Naive thymus-derived CD8-positive, alpha-beta T cell (primary cell): ENCODE measurements around the gene DHX30. TPM values are rescaled to one million over a fixed set of nuclear protein-coding genes. Genes with fewer than 3 reads are reported as not detected.

Experiments
- ATAC-seq, 2 donors: fragments of 150-1000 bp; cut with Tn5 transposase in 1 of 2; sonication (Bioruptor Pico), chemical (Tn5 transposase) in 1 of 2; 1 replicate in 1 of 2; 2 replicates in 1 of 2; pipeline ENCODE4 v1.10.0; 2021; ENCODE audit warnings: mild to moderate bottlenecking in 2 of 2, moderate library complexity in 2 of 2
- POLR2A ChIA-PET: fragments of 350-600 bp; sonication (Branson Sonifier 250); formaldehyde crosslinking; loops from one replicate; lab custom pipeline; 2021; ENCODE audit warnings: antibody characterized with exemption; lab: Charles Lee
- DNase-seq, 10 donors: peaks; one replicate each; pipeline versions ENCODE4 v3.0.0 to v3.0.0-alpha.2; 2020 to 2022
- H3K27ac Mint-ChIP-seq, 10 donors: one replicate each; pipeline ENCODE4 v1.8.0; 2020 to 2022; ENCODE audit warnings: mild to moderate bottlenecking in 10 of 10, mixed read lengths in 10 of 10, moderate library complexity in 4 of 10, inconsistent platforms in 1 of 10
- H3K27me3 Mint-ChIP-seq, 5 donors: one replicate each; pipeline ENCODE4 v1.8.0; 2021 to 2022; ENCODE audit warnings: mixed read lengths in 5 of 5
- H3K36me3 Mint-ChIP-seq, 3 donors: one replicate each; pipeline ENCODE4 v1.8.0; 2020 to 2022; ENCODE audit warnings: mixed read lengths in 3 of 3, mild to moderate bottlenecking in 2 of 3, inconsistent platforms in 1 of 3
- H3K4me1 Mint-ChIP-seq, 4 donors: one replicate each; pipeline ENCODE4 v1.8.0; 2021 to 2022; ENCODE audit warnings: mixed read lengths in 4 of 4
- H3K4me3 Mint-ChIP-seq, 10 donors: one replicate each; pipeline ENCODE4 v1.8.0; 2020 to 2022; ENCODE audit warnings: mild to moderate bottlenecking in 10 of 10, mixed read lengths in 10 of 10, moderate library complexity in 6 of 10, inconsistent platforms in 1 of 10
- H3K9me3 Mint-ChIP-seq, 9 donors: one replicate each; pipeline ENCODE4 v1.8.0; 2020 to 2022; ENCODE audit warnings: mixed read lengths in 9 of 9, mild to moderate bottlenecking in 3 of 9, inconsistent platforms in 1 of 9, moderate library complexity in 1 of 9
- polyA plus RNA-seq, 3 donors: library from polyadenylated mRNA; unstranded; fragments of 300-500 nt; fragmentation: Illumina TruSeq; gene quantifications; one replicate each; pipeline ENCODE4 v1.2.3, GENCODE V29; 2021
- total RNA-seq, 8 experiments: library from RNA in 2 of 8; stranded (reverse) in 2 of 8; gene quantifications; one replicate each; pipeline ENCODE4 v1.2.3 and lab custom pipeline; 2021 to 2026

The DHX30 gene
- total and polyA plus RNA-seq, 5 experiments from 2014 or later, result 23.5 to 95.5 (median 43.6) TPM

DNA sequence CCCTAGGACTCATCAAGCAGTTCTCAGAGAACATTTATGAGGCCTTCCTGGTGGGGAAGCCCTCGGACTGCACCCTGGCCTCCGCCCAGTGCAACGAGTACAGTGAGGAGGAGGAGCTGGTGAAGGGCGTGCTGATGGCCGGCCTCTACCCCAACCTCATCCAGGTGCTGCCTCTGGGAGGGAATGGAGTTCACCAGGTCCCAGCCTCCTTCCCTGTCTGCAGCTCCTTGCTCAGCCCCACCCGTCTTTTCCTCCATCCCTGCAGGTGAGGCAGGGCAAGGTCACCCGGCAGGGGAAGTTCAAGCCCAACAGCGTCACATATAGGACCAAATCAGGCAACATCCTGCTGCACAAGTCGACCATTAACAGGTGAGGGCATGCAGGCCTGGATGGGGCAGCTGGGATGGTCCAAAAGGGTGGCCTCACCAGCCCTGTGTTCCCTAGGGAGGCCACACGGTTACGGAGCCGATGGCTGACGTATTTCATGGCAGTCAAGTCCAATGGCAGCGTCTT lies 46.3 kb downstream of the DHX30 start:
- H3K27ac Mint-ChIP-seq, result peak overlapping the region in 2 of 10 donors; percentile 20 to 73

DNA sequence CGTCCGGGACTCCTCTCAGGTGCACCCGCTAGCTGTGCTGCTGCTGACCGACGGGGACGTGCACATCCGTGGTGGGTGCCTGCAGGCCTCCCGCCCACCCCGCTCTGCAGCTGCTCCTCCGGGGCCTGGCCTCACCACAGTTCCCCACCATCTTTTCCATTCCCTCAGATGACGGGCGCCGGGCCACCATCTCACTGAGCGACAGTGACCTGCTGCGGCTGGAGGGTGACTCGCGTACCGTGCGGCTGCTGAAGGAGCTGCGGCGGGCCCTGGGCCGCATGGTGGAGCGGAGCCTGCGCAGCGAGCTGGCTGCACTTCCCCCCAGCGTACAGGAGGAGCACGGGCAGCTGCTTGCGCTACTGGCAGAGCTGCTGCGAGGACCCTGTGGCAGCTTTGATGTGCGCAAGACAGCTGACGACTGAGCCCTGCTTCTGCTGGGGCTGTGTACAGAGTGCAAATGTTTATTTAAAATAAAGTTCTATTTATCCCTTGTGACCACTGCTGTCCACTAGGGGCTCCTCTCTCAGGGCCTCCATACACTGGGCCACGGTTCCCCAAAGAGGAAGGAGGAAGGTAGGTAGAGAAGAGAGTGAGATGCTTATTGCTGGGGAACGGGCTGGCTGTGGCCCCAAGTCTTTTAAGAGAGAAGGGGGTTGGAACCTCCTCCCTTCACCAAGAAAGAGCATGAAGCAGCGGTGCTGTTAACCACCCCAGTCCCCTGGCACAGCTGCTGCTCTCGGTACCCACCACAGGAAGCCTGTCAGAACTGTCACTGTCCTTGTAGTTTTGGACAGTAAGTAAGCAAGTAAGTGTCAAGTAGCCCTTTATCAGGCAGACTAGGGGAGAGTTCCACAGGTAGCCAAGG lies 47.0 kb downstream of the DHX30 start:
- POLR2A ChIA-PET, result interaction anchor here (0.6 to 0.8 kb wide), 2 partner anchors 12 to 25 kb away, joined by 3 read pairs; no protein-coding TSS in a partner anchor
- Mint-ChIP-seq H3K27me3 (no peaks in the 10 kb centered on the region), H3K9me3 (no peaks in the 10 kb centered on the region), H3K4me3 (no peak overlapping the region), H3K36me3 (peaks cover 0 to 48% (median 0%) of the 10 kb centered on the region in 3 donors), H3K4me1 (no peaks in the 10 kb centered on the region), H3K27ac (peak overlapping the region in 8 of 10 donors; percentile 41 to 85 (median 70))
- peak; percentile 46 to 59 for ATAC-seq
- DNase-seq, result no peak

More for the DNA sequence above, 46.3 kb downstream of the DHX30 start:
- no peaks in the 10 kb centered on the region for H3K4me1 Mint-ChIP-seq
- no peaks in the 10 kb centered on the region for H3K27me3 Mint-ChIP-seq
- DNase-seq, result no peak
- POLR2A ChIA-PET, result interaction anchor here (0.6 to 0.8 kb wide), 2 partner anchors 12 to 24 kb away, joined by 3 read pairs; no protein-coding TSS in a partner anchor
- no peaks in the 10 kb centered on the region for H3K9me3 Mint-ChIP-seq
- peaks cover 0 to 53% (median 0%) of the 10 kb centered on the region in 3 donors for H3K36me3 Mint-ChIP-seq
- ATAC-seq, result no peak
- no peak overlapping the region for H3K4me3 Mint-ChIP-seq

DNA sequence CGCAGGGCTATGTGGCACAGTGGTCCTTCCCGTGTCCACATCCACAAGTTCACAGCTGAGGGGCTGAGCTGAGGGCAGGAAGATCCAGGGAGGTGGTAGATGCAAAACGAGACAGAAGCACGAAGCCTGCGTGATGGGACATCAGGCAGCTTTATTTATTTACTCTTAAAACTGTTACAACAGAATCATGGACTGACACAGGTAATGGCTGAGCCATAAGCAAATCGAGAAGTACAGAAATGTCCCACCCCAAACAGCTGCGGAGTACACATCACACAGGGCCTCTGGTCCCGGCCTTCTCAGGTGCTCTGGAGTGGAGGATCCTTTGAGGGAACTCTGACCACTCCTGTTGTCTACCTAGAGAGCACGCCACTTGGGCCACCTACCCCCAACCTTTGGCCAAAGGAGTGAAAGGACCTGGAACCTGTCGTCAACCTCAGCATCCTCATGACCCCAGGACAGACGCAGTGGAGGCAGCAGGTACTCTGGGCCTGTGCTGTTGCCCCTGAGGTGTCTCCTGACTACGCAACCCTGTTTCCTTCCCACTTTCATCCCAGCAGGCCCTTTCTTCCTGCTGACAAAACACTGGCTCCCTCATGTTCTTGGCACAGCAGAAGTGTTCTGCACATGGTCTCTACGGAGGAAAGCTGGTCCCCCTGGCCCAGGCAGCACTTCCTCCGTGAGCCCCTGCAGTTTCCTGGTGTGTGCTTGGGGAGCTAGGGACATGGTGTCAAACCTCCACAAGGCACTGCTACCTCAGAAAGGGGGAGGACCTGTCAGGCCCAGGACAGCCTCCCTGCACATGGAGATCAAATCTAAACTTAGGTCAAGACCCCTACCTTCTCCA lies 47.8 kb downstream of the DHX30 start:
- POLR2A ChIA-PET, result no interaction called here
- peaks cover 0 to 39% (median 0%) of the 10 kb centered on the region in 3 donors for H3K36me3 Mint-ChIP-seq
- no peak for DNase-seq
- no peaks in the 10 kb centered on the region for H3K27me3 Mint-ChIP-seq
- H3K27ac Mint-ChIP-seq, result peak overlapping the region in 9 of 10 donors; percentile 14 to 85 (median 68)
- no peaks in the 10 kb centered on the region for H3K9me3 Mint-ChIP-seq
- H3K4me1 Mint-ChIP-seq, result no peaks in the 10 kb centered on the region
- H3K4me3 Mint-ChIP-seq, result no peak overlapping the region
- no peak for ATAC-seq

DNA sequence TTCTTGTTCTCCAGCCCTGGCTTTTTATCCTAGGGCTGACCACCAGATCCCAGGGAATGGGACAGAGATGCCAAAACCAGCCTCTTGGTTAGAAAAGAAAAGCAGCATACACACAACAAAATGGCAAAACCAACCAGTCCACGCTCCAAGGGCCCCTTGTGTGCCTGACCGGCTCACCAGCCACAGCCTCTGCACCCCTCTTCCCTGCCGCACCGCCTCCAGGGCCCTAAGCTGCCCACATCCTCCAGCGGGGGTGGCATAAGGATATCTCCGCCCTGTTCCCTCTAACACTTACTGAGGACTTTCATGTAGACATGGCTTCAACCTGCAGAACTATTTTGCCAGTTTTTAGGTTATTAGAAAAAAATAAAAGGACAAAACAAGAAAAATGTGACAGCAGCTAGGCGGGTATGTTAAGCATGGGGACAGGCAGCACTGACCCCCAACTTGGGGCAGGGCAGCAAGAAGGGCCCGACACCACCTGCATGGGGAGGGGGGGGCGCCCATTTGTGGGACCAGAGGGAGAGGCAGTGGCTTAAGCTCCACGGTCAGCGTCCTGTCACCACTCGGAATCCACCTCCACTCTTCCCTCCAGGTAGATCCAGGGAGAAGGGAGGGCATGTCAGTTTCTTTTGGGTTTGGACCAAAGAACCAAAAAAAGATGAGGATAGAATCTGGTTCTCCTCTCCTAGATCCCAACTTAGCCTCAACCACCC lies 49.1 kb downstream of the DHX30 start:
- peaks cover 0 to 35% (median 0%) of the 10 kb centered on the region in 3 donors for H3K36me3 Mint-ChIP-seq
- H3K4me3 Mint-ChIP-seq, result no peak overlapping the region
- POLR2A ChIA-PET, result no interaction called here
- H3K9me3 Mint-ChIP-seq, result no peaks in the 10 kb centered on the region
- no peaks in the 10 kb centered on the region for H3K27me3 Mint-ChIP-seq
- H3K4me1 Mint-ChIP-seq, result no peaks in the 10 kb centered on the region
- no peak for DNase-seq
- peak overlapping the region in 8 of 10 donors; percentile 11 to 71 (median 60) for H3K27ac Mint-ChIP-seq
- no peak for ATAC-seq

DNA sequence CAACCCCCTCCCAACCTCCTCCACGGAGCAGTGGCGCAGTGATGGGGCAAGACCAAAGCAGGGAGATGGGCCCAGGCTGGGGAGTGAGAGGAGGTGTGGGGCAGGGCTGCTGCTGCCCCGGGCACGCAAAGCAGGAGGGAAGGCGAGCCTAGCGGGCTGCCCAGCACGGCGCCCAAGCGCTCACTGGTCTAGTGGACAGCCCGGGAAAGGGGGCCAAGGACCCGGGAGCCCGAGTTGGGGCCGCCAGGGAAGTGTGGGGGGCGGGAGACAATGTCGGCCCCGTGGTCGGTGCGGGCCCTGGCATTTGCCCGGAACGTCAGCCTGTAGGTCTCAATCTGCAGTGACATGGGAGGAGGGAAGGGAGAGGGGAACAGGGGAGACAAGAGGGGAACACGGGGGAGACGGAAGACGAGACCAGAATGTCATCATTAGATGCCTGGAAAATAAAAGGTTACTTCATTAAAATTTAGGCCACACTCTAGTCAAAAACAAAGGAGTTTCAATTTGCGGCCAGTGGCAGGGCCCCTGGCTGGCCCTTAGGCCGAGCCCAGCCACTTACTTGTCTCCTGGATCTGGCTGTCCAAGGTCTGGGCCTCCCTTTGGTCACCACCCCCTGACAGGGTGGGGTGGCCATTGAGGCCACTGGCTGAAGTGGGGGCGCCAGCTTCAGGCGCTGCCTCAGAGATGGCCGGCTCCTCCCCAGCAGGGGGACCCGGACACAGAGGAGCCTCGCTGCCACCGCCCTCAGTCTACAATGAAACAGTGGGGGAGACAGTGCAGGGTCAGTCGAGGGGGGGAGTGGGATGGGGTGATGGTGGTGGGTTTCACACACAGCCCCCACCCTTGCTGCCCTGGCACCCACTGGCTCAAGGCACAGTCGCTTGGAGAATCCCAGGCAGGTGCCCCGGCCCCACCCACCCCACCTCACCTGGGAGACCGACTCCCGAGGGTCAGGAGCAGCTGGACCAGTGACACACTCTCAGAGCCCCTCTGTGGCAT lies 50.0 kb downstream of the DHX30 start:
- Mint-ChIP-seq H3K9me3 (no peaks in the 10 kb centered on the region), H3K27me3 (no peaks in the 10 kb centered on the region), H3K27ac (peak overlapping the region in 1 of 10 donors; percentile 15), H3K4me3 (no peak overlapping the region), H3K36me3 (peaks cover 0 to 28% (median 0%) of the 10 kb centered on the region in 3 donors), H3K4me1 (no peaks in the 10 kb centered on the region)
- ATAC-seq, result no peak
- POLR2A ChIA-PET, result no interaction called here
- DNase-seq, result no peak

DNA sequence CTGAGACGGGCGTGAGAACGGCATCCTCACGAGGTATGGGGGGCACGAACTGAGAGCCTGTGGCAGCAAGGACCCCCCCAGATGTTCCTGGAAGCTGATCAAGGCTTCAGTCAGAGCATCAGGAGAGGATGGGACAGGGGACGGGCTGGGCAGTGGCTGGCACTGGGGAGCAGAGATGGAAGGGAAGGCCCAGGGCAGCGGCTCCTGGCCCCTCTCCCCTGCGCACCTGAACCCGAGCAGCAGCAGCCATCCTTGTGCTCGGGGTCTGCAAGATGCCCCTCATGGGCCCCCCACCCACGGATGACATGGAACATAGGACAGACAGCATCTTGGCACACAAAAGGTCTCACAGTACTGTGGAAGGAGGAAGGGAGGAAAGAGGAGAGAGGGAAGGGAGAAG lies 51.3 kb downstream of the DHX30 start:
- Mint-ChIP-seq H3K4me3 (peak overlapping the region in 1 of 10 donors; percentile 28), H3K27me3 (no peaks in the 10 kb centered on the region), H3K9me3 (no peaks in the 10 kb centered on the region), H3K27ac (peak overlapping the region in 3 of 10 donors; percentile 28 to 59 (median 46)), H3K4me1 (no peaks in the 10 kb centered on the region), H3K36me3 (peaks cover 0 to 20% (median 0%) of the 10 kb centered on the region in 3 donors)
- POLR2A ChIA-PET, result no interaction called here
- ATAC-seq, result no peak
- no peak for DNase-seq

DNA sequence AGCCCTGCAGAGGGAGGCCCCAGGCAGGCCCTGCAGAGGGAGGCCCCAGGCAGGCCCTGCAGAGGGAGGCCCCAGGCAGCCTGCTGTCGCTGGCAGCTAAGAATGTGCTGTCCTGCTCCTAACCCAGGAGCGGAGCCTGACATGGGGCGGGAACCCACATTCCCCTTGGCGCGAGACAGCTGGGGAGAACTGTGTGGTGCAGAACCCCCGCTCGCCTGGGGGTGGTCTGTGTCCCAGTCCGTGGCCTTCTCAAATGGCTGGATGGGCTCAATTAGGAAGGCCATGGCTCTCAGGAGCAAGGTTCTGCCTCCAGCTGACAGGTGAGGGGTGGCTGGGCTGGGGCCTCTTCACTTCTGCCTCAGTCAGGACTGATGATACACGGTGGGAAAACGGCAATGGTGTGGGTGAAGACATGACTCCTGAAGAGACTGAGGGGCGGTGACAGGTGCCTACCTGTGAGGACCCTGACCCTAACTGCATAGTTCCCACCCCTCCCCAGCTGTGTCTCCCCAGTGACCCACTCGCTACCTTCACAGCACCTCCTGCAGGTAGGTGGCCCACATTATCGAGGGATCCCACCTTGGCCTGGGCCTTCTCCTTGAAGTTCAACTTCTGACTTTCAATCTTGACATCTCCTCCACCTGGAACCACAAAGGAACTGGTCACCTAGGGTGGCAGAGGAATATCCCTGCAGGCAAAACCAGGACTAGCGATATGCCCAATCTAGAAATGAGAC lies 52.0 kb downstream of the DHX30 start:
- Mint-ChIP-seq H3K4me1 (no peaks in the 10 kb centered on the region), H3K9me3 (no peaks in the 10 kb centered on the region), H3K27ac (peak overlapping the region in 2 of 10 donors; percentile 28 to 43), H3K27me3 (no peaks in the 10 kb centered on the region), H3K36me3 (peaks cover 0 to 15% (median 0%) of the 10 kb centered on the region in 3 donors), H3K4me3 (no peak overlapping the region)
- no peak for ATAC-seq
- POLR2A ChIA-PET, result no interaction called here
- no peak for DNase-seq

DNA sequence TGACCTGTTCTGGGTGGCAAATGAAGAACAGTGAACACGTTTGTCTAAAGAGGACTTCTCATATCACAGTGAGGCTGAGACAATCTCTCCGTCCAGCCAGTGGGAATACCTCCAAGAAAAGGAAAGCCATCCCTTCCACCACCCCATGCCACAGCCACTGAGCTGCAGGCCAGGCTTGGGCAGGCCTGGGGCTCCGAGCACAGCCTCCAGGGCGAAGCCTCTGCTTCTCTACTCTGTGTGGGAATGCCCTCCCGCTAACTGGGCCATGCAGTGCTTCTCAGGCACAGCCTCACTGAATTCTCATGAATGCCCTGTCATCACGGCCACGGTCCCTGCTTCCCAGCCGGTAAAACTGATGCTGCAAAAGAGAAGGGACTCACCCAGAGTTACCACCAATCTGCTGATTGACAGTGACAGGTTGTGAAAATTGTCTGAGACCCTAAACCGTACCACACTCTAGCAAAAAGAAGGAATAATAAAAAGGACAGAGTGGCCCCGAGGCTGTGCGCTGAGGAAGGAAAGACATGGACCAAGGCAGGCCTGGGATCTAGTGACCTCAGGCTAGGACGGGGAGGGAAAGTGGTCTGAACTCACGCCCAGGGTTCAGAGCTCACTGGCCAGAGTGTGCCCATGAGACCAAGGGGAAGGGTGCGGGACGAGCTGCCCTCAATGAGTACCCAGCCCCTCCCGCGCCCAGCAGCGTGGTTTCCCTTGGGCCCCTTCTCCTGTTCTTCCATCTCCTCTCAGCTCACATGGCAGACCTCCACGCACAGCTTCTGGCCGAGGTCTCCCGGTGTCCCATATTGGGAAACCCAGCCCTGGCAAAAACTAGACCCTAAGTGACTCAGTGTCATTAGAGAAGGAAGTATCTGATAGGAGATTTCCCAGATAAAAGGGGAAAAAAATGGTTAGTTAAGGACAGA lies 52.8 kb downstream of the DHX30 start:
- H3K4me1 Mint-ChIP-seq, result no peaks in the 10 kb centered on the region
- no peak overlapping the region for H3K4me3 Mint-ChIP-seq
- peak overlapping the region in 2 of 10 donors; percentile 5 to 26 for H3K27ac Mint-ChIP-seq
- ATAC-seq, result no peak
- POLR2A ChIA-PET, result no interaction called here
- no peak for DNase-seq
- H3K36me3 Mint-ChIP-seq, result peaks cover 0 to 9% (median 0%) of the 10 kb centered on the region in 3 donors
- no peaks in the 10 kb centered on the region for H3K27me3 Mint-ChIP-seq
- no peaks in the 10 kb centered on the region for H3K9me3 Mint-ChIP-seq

DNA sequence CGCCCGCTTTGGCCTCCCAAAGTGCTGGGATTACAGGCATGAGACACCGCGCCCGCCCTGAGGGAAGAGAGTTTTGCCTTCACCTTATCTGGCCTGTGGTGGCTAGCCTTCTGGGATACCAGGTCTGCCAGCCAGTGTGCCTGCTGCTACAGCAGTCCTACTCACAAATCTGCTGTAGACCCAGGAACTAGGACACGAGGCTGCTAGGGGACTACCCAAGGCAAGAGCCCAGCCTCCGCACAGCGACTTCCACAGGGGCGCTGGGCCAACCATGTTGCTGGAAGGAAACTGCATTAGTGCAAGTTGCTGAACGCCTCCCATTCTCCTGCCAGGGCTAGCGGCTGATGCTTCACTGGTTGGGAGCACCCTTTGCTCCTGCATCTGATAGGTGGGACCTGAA lies 53.7 kb downstream of the DHX30 start:
- H3K27ac Mint-ChIP-seq, result peak overlapping the region in 1 of 10 donors; percentile 11
- H3K27me3 Mint-ChIP-seq, result no peaks in the 10 kb centered on the region
- ATAC-seq, result no peak
- no peak overlapping the region for H3K4me3 Mint-ChIP-seq
- no peaks in the 10 kb centered on the region for H3K4me1 Mint-ChIP-seq
- H3K36me3 Mint-ChIP-seq, result peaks cover 0 to 9% (median 0%) of the 10 kb centered on the region in 3 donors
- no peak for DNase-seq
- H3K9me3 Mint-ChIP-seq, result no peaks in the 10 kb centered on the region
- POLR2A ChIA-PET, result no interaction called here

DNA sequence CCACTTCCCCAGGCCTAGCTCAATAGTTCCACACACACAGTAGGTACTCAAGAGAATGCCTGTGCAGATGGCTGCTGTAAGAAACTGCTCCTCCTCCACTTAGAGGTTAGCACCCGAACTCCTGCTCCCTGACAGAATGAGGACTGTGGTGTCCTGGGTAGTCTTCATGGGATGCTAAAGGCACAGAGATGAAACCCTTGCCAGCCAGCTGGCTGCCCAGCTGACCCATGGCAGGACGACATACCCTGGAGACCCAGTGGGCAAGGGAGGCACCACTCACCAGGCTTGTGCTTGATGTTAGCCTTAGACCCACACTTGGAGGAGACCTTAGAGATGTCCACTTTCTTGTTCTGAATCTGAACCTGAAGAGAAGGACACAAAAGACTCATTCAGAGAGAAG lies 54.2 kb downstream of the DHX30 start:
- DNase-seq (no peak), ATAC-seq (no peak)
- no peaks in the 10 kb centered on the region for H3K4me1 Mint-ChIP-seq
- peaks cover 0 to 7% (median 0%) of the 10 kb centered on the region in 3 donors for H3K36me3 Mint-ChIP-seq
- POLR2A ChIA-PET, result no interaction called here
- peak overlapping the region in 1 of 10 donors; percentile 11 for H3K27ac Mint-ChIP-seq
- H3K27me3 Mint-ChIP-seq, result no peaks in the 10 kb centered on the region
- no peaks in the 10 kb centered on the region for H3K9me3 Mint-ChIP-seq
- no peak overlapping the region for H3K4me3 Mint-ChIP-seq
